Gastroesophageal sphincter (tissue), 3 donors: ENCODE measurements around the gene LTBP1.

ENCODE experiments used
- CTCF ChIP-seq, 4 experiments: fragments of 200-600 bp in 2 of 4; fragments of 450-650 bp in 2 of 4; sonication (generic) in 1 of 4; IDR thresholded peaks; one replicate each; pipeline ENCODE4 v1.5.1; 2017 to 2019; ENCODE audit warnings: antibody characterized with exemption in 4 of 4, mild to moderate bottlenecking in 2 of 4, moderate library complexity in 2 of 4
- EP300 ChIP-seq: sonication (generic); formaldehyde crosslinking; IDR thresholded peaks from one replicate; pipeline ENCODE4 v1.6.1; 2017; ENCODE audit warnings: antibody characterized with exemption, mild to moderate bottlenecking
- POLR2A ChIP-seq, 2 donors: fragments of 450-650 bp; IDR thresholded peaks; one replicate each; pipeline ENCODE4 v1.6.1; 2017; ENCODE audit warnings: antibody characterized with exemption in 2 of 2, mild to moderate bottlenecking in 2 of 2, moderate library complexity in 1 of 2

DNA sequence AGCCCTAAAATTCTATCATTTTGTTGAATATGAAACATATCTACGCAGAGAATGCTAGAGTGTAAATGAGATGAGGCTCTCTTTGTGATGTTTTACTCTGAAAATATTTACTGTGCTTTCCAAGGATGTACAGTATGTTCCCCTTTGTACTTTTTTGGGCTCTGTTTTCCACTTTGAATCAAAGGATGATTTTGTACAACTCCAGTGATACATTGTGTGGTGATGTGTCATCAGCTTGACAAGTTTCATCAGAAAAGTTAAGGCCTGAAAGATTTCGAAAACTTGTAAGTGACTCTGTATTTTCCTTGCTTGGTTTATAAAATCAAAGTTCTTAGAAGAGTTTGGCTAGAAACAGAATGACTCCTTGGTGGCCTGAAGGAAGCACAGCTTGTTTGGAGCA, 206.3 kb downstream of the LTBP1 start:
- TF ChIP-seq CTCF (IDR thresholded peaks at IDR 0.05) (no peak), POLR2A (IDR thresholded peaks at IDR 0.05) (no peak), EP300 (no peak)
